K562 (cell line): ENCODE data around the gene PHF10. TPM values are rescaled to one million over a fixed set of nuclear protein-coding genes. Genes with fewer than 3 reads are reported as not detected.

Experiments
- C11orf30 ChIP-seq: fragments of 450-650 bp; IDR thresholded peaks from 2 replicates; pipeline ENCODE4 v1.6.1; 2016; ENCODE audit warnings: low read depth, mild to moderate bottlenecking
- E2F6 ChIP-seq, 2 experiments: IDR thresholded peaks; 2 replicates each; pipeline ENCODE4 v1.6.1; 2011; ENCODE audit warnings: borderline replicate concordance in 1 of 2, control low read depth in 1 of 2, low read depth in 1 of 2, low read length in 1 of 2, mild to moderate bottlenecking in 1 of 2, mixed read lengths in 1 of 2, moderate library complexity in 1 of 2; ENCODE audit not compliant: insufficient read depth in 1 of 2, insufficient read length in 1 of 2, poor library complexity in 1 of 2, severe bottlenecking in 1 of 2; ENCODE audit errors: extremely low read depth in 1 of 2
- GABPB2 ChIP-seq: fragments of 250-450 bp; sonication (Bioruptor Pico); conservative IDR thresholded peaks from 2 replicates; pipeline ENCODE4 v1.5.1; 2021; ENCODE audit warnings: mild to moderate bottlenecking
- GATAD2B ChIP-seq: fragments of 450-650 bp; IDR thresholded peaks from 2 replicates; pipeline ENCODE4 v1.6.1; 2017; ENCODE audit warnings: mild to moderate bottlenecking, borderline replicate concordance
- JUND ChIP-seq, 2 experiments: IDR thresholded peaks; 2 replicates in 1 of 2; 3 replicates in 1 of 2; pipeline ENCODE4 v1.6.1; 2011; ENCODE audit warnings: borderline replicate concordance in 2 of 2, low read depth in 2 of 2, low read length in 2 of 2, improper control_type of control experiment in 1 of 2, missing biosample characterization in 1 of 2, missing genetic modification characterization in 1 of 2, missing genetic modification reagents in 1 of 2
- KDM1A ChIP-seq, 2 experiments: fragments of 450-650 bp; IDR thresholded peaks; 2 replicates each; pipeline ENCODE4 v1.6.1; 2016; ENCODE audit warnings: mild to moderate bottlenecking in 2 of 2
- MLLT1 ChIP-seq, 2 experiments: fragments of 450-650 bp; IDR thresholded peaks; 2 replicates each; pipeline ENCODE4 v1.6.1; 2016
- RCOR1 ChIP-seq, 2 experiments: IDR thresholded peaks; 2 replicates each; pipeline ENCODE4 v1.6.1; 2012; ENCODE audit warnings: low read depth in 2 of 2, low read length in 2 of 2, borderline replicate concordance in 1 of 2, improper control_type of control experiment in 1 of 2
- TEAD1 ChIP-seq, 2 experiments: fragments of 450-650 bp in 1 of 2; sonication (generic) in 1 of 2; formaldehyde crosslinking; IDR thresholded peaks; 2 replicates each; pipeline versions ENCODE4 v1.4.0 to v1.8.0; 2020 to 2022; ENCODE audit warnings: mild to moderate bottlenecking in 2 of 2, missing genetic modification reagents in 1 of 2
- ZC3H8 ChIP-seq: fragments of 450-650 bp; IDR thresholded peaks from 2 replicates; pipeline ENCODE4 v1.6.1; 2017
- polyA plus RNA-seq, 8 experiments: library from polyadenylated mRNA; depleted of rRNA in 4 of 8; stranded (reverse) in 5 of 8; unstranded in 3 of 8; fragments of >200 nt; fragmentation: Nextera tagmentation in 2 of 8; fragmentation: Illumina TruSeq in 1 of 8; extraction: Ambion mirVana in 2 of 8; extraction: Trizol in 1 of 8; gene quantifications; 2 replicates each; pipeline versions ENCODE4 v1.2.1 to v1.2.3, GENCODE V29; 2011 to 2014; ENCODE audit warnings: inconsistent platforms in 1 of 8, missing spikeins in 1 of 8
- total RNA-seq, 7 experiments: library from RNA; depleted of rRNA in 6 of 7; stranded (reverse); fragments of >200 nt in 6 of 7; fragmentation: Illumina TruSeq in 2 of 7; extraction: Trizol in 2 of 7; gene quantifications; 2 replicates each; pipeline versions ENCODE4 v1.2.1 to v1.2.3, GENCODE V29; 2011 to 2021; ENCODE audit warnings: low replicate concordance in 1 of 7

Gene PHF10
- total and polyA plus RNA-seq, 9 of the 15 experiments (the other 6 are each of a cell fraction or from before 2014, with no cell fraction given) = 23.9 to 88.9 (median 46.0) TPM

GRCh38 chr6:169722362-169723199 is 1.7 kb downstream of the PHF10 start (continued):
- TF ChIP-seq E2F6 (IDR thresholded peaks at IDR 0.05; ENCODE audit: borderline replicate concordance in 1 of 2, extremely low read depth in 1 of 2, insufficient read depth in 1 of 2, insufficient read length in 1 of 2, low read depth in 1 of 2, low read length in 1 of 2, poor library complexity in 1 of 2, severe bottlenecking in 1 of 2) (peak; percentile 43 to 76), ZC3H8 (no peak), C11orf30 (peak; percentile 59), RCOR1 (IDR thresholded peaks at IDR 0.05; ENCODE audit: borderline replicate concordance in 1 of 2, low read depth in 2 of 2, low read length in 2 of 2) (peak; percentile 8 to 36; a peak in 2 of 4 replicates), JUND (IDR thresholded peaks at IDR 0.05; ENCODE audit: borderline replicate concordance, low read depth, low read length) (peak; percentile 88), JUND (tag; IDR thresholded peaks at IDR 0.05; ENCODE audit: borderline replicate concordance, low read depth, low read length) (peak; percentile 86; the same call in 2 of the 3 replicates), TEAD1 (CRISPR knock-in tag; IDR thresholded peaks at IDR 0.05) (peak; percentile 89 to 94), GATAD2B (0 out of 2 replicates have a peak, but pooled peaks have one; percentile 38), MLLT1 (IDR thresholded peaks at IDR 0.05) (peak in 1 of 2 experiments; percentile 69; a peak in 2 of 4 replicates), GABPB2 (CRISPR knock-in tag) (no peak), KDM1A (IDR thresholded peaks at IDR 0.05) (peak; percentile 80 to 81)
